GM12873 (cell line): Measurements from ENCODE around the gene FGD5.

Source experiments
- CTCF ChIP-seq: IDR thresholded peaks from 2 replicates; pipeline ENCODE4 v1.5.1; 2012; ENCODE audit warnings: low read depth, mild to moderate bottlenecking, moderate library complexity, low read length, control low read depth; ENCODE audit not compliant: insufficient read depth; ENCODE audit errors: missing control alignments

FGD5 gene

GRCh38 chr3:14923476-14923875 is 104.7 kb downstream of the FGD5 start:
- TF ChIP-seq CTCF, result no peak

GRCh38 chr3:14925729-14926591 is 107.2 kb downstream of the FGD5 start:
- TF ChIP-seq CTCF, result peak; percentile 81

- TF ChIP-seq CTCF, result no peak
Observed at GRCh38 chr3:14926592-14926991, 107.8 kb downstream of the FGD5 start.

- TF ChIP-seq CTCF, result no peak
Observed at GRCh38 chr3:14927308-14927707, 108.5 kb downstream of the FGD5 start.

GRCh38 chr3:14929310-14930074 is 110.7 kb downstream of the FGD5 start:
- no peak for TF ChIP-seq CTCF

- no peak for TF ChIP-seq CTCF
Observed at GRCh38 chr3:14933820-14934425, 115.2 kb downstream of the FGD5 start.
